ENCODE measurements around the gene FBXL17. TPM values are rescaled to one million over a fixed set of nuclear protein-coding genes. Genes with fewer than 3 reads are reported as not detected.

Gene FBXL17
- total and polyA plus RNA-seq, 5 donors from 2014 or later = 3.8 to 27.7 (median 6.4) TPM

- no peak overlapping the region for H3K4me3 ChIP-seq (ENCODE audit: low read depth, low read length)
- peaks cover 2% of the 10 kb centered on the region for H3K36me3 ChIP-seq (ENCODE audit: control insufficient read depth, insufficient read depth, low read length)
- no peak overlapping the region for H3K27ac ChIP-seq (ENCODE audit: insufficient read depth, low read length, poor library complexity, severe bottlenecking)
- peaks cover 3 to 14% (median 5%) of the 10 kb centered on the region in 4 donors for H3K4me1 Mint-ChIP-seq
- DNase-seq = no peak
- peaks cover 0 to 14% (median 0%) of the 10 kb centered on the region in 7 donors for H3K9me3 Mint-ChIP-seq
- no peak overlapping the region for H3K27ac Mint-ChIP-seq
- H3K27me3 Mint-ChIP-seq = no peaks in the 10 kb centered on the region
- H3K27me3 ChIP-seq (ENCODE audit: control insufficient read depth, insufficient read depth, low read length) = no peaks in the 10 kb centered on the region
- peaks cover 40% of the 10 kb centered on the region for H3K36me3 Mint-ChIP-seq
- H3K4me1 ChIP-seq (ENCODE audit: control insufficient read depth, insufficient read depth, low read length, poor library complexity, severe bottlenecking) = no peaks in the 10 kb centered on the region
- no peak for ATAC-seq (ENCODE audit: low read depth in 2 of 2)
- no peak overlapping the region for H3K4me3 Mint-ChIP-seq
- no peaks in the 10 kb centered on the region for H3K9me3 ChIP-seq (ENCODE audit: control insufficient read depth in 2 of 2, low read length in 2 of 2)
Observed at GRCh38 chr5:108326982-108327381, 54.9 kb downstream of the FBXL17 start.

- ATAC-seq (ENCODE audit: low read depth in 2 of 2) = no peak
- H3K36me3 Mint-ChIP-seq = peaks cover 34% of the 10 kb centered on the region
- no peaks in the 10 kb centered on the region for H3K27me3 ChIP-seq (ENCODE audit: control insufficient read depth, insufficient read depth, low read length)
Observed at GRCh38 chr5:108324886-108325285, 57.0 kb downstream of the FBXL17 start.

DNA sequence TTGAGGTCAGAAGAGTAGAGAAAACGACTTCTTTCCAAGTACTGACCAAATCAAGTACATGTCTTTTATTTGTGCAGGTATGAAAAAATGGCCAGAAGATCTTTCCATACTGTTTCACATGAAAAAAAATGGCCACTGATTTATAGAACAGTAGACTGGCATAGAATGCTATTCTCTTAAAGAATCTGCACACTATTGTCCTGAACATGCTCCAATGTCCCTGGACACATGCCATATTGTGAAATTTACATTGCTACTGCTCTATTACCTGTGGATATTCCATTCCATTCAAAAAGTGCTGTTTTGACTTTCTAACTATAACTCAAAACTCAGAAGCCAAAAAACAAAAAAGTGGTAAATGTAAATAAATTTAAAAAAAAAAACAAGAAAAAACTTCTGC, 60.6 kb downstream of the FBXL17 start:
- Mint-ChIP-seq H3K36me3 (peaks cover 26% of the 10 kb centered on the region), H3K4me3 (no peak overlapping the region), H3K27ac (no peak overlapping the region), H3K4me1 (peaks cover 4 to 13% (median 8%) of the 10 kb centered on the region in 4 donors), H3K27me3 (no peaks in the 10 kb centered on the region), H3K9me3 (peaks cover 0 to 7% (median 0%) of the 10 kb centered on the region in 7 donors)
- DNase-seq (no peak), ATAC-seq (ENCODE audit: low read depth in 2 of 2) (no peak)
- H3K27ac ChIP-seq (ENCODE audit: insufficient read depth, low read length, poor library complexity, severe bottlenecking) = no peak overlapping the region
- H3K9me3 ChIP-seq (ENCODE audit: control insufficient read depth in 2 of 2, low read length in 2 of 2) = no peaks in the 10 kb centered on the region
- no peaks in the 10 kb centered on the region for H3K27me3 ChIP-seq (ENCODE audit: control insufficient read depth, insufficient read depth, low read length)
- no peak overlapping the region for H3K4me3 ChIP-seq (ENCODE audit: low read depth, low read length)
- H3K36me3 ChIP-seq (ENCODE audit: control insufficient read depth, insufficient read depth, low read length) = no peaks in the 10 kb centered on the region
- no peaks in the 10 kb centered on the region for H3K4me1 ChIP-seq (ENCODE audit: control insufficient read depth, insufficient read depth, low read length, poor library complexity, severe bottlenecking)

More at GRCh38 chr5:108324886-108325285, 57.0 kb downstream of the FBXL17 start:
- peaks cover 5 to 17% (median 8%) of the 10 kb centered on the region in 4 donors for H3K4me1 Mint-ChIP-seq
- H3K27me3 Mint-ChIP-seq = no peaks in the 10 kb centered on the region
- peaks cover 0 to 14% (median 0%) of the 10 kb centered on the region in 7 donors for H3K9me3 Mint-ChIP-seq
- no peak for DNase-seq
- Histone ChIP-seq H3K36me3 (ENCODE audit: control insufficient read depth, insufficient read depth, low read length) (peaks cover 2% of the 10 kb centered on the region), H3K4me1 (ENCODE audit: control insufficient read depth, insufficient read depth, low read length, poor library complexity, severe bottlenecking) (no peaks in the 10 kb centered on the region), H3K27ac (ENCODE audit: insufficient read depth, low read length, poor library complexity, severe bottlenecking) (no peak overlapping the region), H3K9me3 (ENCODE audit: control insufficient read depth in 2 of 2, low read length in 2 of 2) (no peaks in the 10 kb centered on the region), H3K4me3 (ENCODE audit: low read depth, low read length) (no peak overlapping the region)
- H3K27ac Mint-ChIP-seq = no peak overlapping the region
- no peak overlapping the region for H3K4me3 Mint-ChIP-seq

- H3K4me1 ChIP-seq (ENCODE audit: control insufficient read depth, insufficient read depth, low read length, poor library complexity, severe bottlenecking) = no peaks in the 10 kb centered on the region
- H3K36me3 Mint-ChIP-seq = peaks cover 15% of the 10 kb centered on the region
- no peaks in the 10 kb centered on the region for H3K9me3 ChIP-seq (ENCODE audit: control insufficient read depth in 2 of 2, low read length in 2 of 2)
- H3K4me1 Mint-ChIP-seq = peaks cover 5 to 11% (median 6%) of the 10 kb centered on the region in 4 donors
- H3K9me3 Mint-ChIP-seq = no peaks in the 10 kb centered on the region
- no peak for ATAC-seq (ENCODE audit: low read depth in 2 of 2)
- DNase-seq = no peak
- no peaks in the 10 kb centered on the region for H3K27me3 Mint-ChIP-seq
- no peak overlapping the region for H3K27ac ChIP-seq (ENCODE audit: insufficient read depth, low read length, poor library complexity, severe bottlenecking)
- no peak overlapping the region for H3K27ac Mint-ChIP-seq
- no peak overlapping the region for H3K4me3 Mint-ChIP-seq
- H3K4me3 ChIP-seq (ENCODE audit: low read depth, low read length) = no peak overlapping the region
- no peaks in the 10 kb centered on the region for H3K27me3 ChIP-seq (ENCODE audit: control insufficient read depth, insufficient read depth, low read length)
- no peaks in the 10 kb centered on the region for H3K36me3 ChIP-seq (ENCODE audit: control insufficient read depth, insufficient read depth, low read length)
Observed at GRCh38 chr5:108320231-108320630, 61.7 kb downstream of the FBXL17 start.

DNA sequence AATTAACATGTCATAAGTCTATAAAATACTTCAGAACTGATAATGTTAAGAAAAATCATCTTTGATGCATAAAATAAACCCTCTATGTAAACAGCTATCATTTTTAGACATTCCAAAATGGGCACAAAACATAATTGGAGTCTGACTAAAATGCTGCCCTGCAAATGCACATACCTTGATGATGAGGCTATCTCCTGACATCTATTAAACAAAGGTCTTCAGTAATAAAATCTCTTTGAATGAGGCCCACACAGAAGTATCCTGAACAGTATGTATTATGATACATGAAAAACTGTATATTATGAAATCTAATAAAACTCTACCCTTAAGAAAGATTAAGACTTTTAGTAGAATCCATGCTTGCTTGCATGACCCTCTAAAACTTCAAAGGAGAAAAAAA, 66.1 kb downstream of the FBXL17 start:
- H3K4me1 Mint-ChIP-seq = peaks cover 16 to 24% (median 20%) of the 10 kb centered on the region in 4 donors
- no peak overlapping the region for H3K27ac Mint-ChIP-seq
- no peaks in the 10 kb centered on the region for H3K9me3 ChIP-seq (ENCODE audit: control insufficient read depth in 2 of 2, low read length in 2 of 2)
- H3K4me1 ChIP-seq (ENCODE audit: control insufficient read depth, insufficient read depth, low read length, poor library complexity, severe bottlenecking) = no peaks in the 10 kb centered on the region
- H3K27me3 ChIP-seq (ENCODE audit: control insufficient read depth, insufficient read depth, low read length) = no peaks in the 10 kb centered on the region
- no peak overlapping the region for H3K27ac ChIP-seq (ENCODE audit: insufficient read depth, low read length, poor library complexity, severe bottlenecking)
- no peak overlapping the region for H3K4me3 ChIP-seq (ENCODE audit: low read depth, low read length)
- no peaks in the 10 kb centered on the region for H3K27me3 Mint-ChIP-seq
- H3K36me3 Mint-ChIP-seq = peaks cover 4% of the 10 kb centered on the region
- DNase-seq = no peak
- no peak overlapping the region for H3K4me3 Mint-ChIP-seq
- no peak for ATAC-seq (ENCODE audit: low read depth in 2 of 2)
- no peaks in the 10 kb centered on the region for H3K9me3 Mint-ChIP-seq
- no peaks in the 10 kb centered on the region for H3K36me3 ChIP-seq (ENCODE audit: control insufficient read depth, insufficient read depth, low read length)

GRCh38 chr5:108312258-108312657, 69.6 kb downstream of the FBXL17 start:
- ATAC-seq (ENCODE audit: low read depth in 2 of 2) (no peak), DNase-seq (no peak)
- no peaks in the 10 kb centered on the region for H3K36me3 ChIP-seq (ENCODE audit: control insufficient read depth, insufficient read depth, low read length)
- Mint-ChIP-seq H3K36me3 (no peaks in the 10 kb centered on the region), H3K27ac (no peak overlapping the region), H3K9me3 (no peaks in the 10 kb centered on the region), H3K4me3 (no peak overlapping the region), H3K27me3 (no peaks in the 10 kb centered on the region), H3K4me1 (peaks cover 11 to 24% (median 20%) of the 10 kb centered on the region in 4 donors)
- no peaks in the 10 kb centered on the region for H3K9me3 ChIP-seq (ENCODE audit: control insufficient read depth in 2 of 2, low read length in 2 of 2)
- H3K27me3 ChIP-seq (ENCODE audit: control insufficient read depth, insufficient read depth, low read length) = no peaks in the 10 kb centered on the region
- no peaks in the 10 kb centered on the region for H3K4me1 ChIP-seq (ENCODE audit: control insufficient read depth, insufficient read depth, low read length, poor library complexity, severe bottlenecking)
- no peak overlapping the region for H3K27ac ChIP-seq (ENCODE audit: insufficient read depth, low read length, poor library complexity, severe bottlenecking)
- H3K4me3 ChIP-seq (ENCODE audit: low read depth, low read length) = no peak overlapping the region

DNA sequence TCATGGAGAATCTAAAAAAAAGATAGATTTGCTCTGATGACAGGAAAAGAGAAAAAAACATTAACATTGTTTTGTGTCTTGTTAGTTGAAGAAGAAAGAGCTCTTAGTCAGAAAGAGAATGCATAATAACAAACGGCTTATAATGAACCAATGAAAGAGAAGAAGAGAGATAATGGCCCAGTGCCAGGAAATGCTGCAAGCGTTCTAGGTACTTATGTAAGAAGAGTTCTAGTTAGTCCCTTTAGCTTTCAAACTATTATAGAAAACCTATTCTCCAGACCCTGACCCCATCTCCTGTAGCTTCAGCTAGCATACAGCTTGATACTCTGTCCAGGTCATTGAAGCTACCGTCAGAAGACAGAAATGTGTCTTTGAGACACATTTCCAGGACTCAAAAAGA, 70.2 kb downstream of the FBXL17 start:
- H3K27ac Mint-ChIP-seq = peak overlapping the region in 1 of 3 donors; percentile 73
- DNase-seq (peak in 2 of 3 donors; percentile 45 to 77), ATAC-seq (ENCODE audit: low read depth in 2 of 2) (peak; percentile 45 to 75)
- H3K4me3 Mint-ChIP-seq = no peak overlapping the region
- H3K36me3 Mint-ChIP-seq = no peaks in the 10 kb centered on the region
- peaks cover 11 to 24% (median 20%) of the 10 kb centered on the region in 4 donors for H3K4me1 Mint-ChIP-seq
- no peak overlapping the region for H3K4me3 ChIP-seq (ENCODE audit: low read depth, low read length)
- no peaks in the 10 kb centered on the region for H3K9me3 ChIP-seq (ENCODE audit: control insufficient read depth in 2 of 2, low read length in 2 of 2)
- no peaks in the 10 kb centered on the region for H3K27me3 ChIP-seq (ENCODE audit: control insufficient read depth, insufficient read depth, low read length)
- H3K27ac ChIP-seq (ENCODE audit: insufficient read depth, low read length, poor library complexity, severe bottlenecking) = no peak overlapping the region
- H3K4me1 ChIP-seq (ENCODE audit: control insufficient read depth, insufficient read depth, low read length, poor library complexity, severe bottlenecking) = no peaks in the 10 kb centered on the region
- H3K36me3 ChIP-seq (ENCODE audit: control insufficient read depth, insufficient read depth, low read length) = no peaks in the 10 kb centered on the region
- no peaks in the 10 kb centered on the region for H3K9me3 Mint-ChIP-seq
- H3K27me3 Mint-ChIP-seq = no peaks in the 10 kb centered on the region

GRCh38 chr5:108303611-108304010, 78.3 kb downstream of the FBXL17 start:
- no peaks in the 10 kb centered on the region for H3K36me3 ChIP-seq (ENCODE audit: control insufficient read depth, insufficient read depth, low read length)
- Mint-ChIP-seq H3K27me3 (no peaks in the 10 kb centered on the region), H3K36me3 (peaks cover 6% of the 10 kb centered on the region), H3K27ac (no peak overlapping the region), H3K4me3 (no peak overlapping the region), H3K4me1 (peaks cover 0 to 15% (median 5%) of the 10 kb centered on the region in 4 donors), H3K9me3 (no peaks in the 10 kb centered on the region)
- no peaks in the 10 kb centered on the region for H3K27me3 ChIP-seq (ENCODE audit: control insufficient read depth, insufficient read depth, low read length)
- DNase-seq (no peak), ATAC-seq (ENCODE audit: low read depth in 2 of 2) (no peak)
- H3K27ac ChIP-seq (ENCODE audit: insufficient read depth, low read length, poor library complexity, severe bottlenecking) = no peak overlapping the region
- no peaks in the 10 kb centered on the region for H3K9me3 ChIP-seq (ENCODE audit: control insufficient read depth in 2 of 2, low read length in 2 of 2)
- H3K4me1 ChIP-seq (ENCODE audit: control insufficient read depth, insufficient read depth, low read length, poor library complexity, severe bottlenecking) = no peaks in the 10 kb centered on the region
- no peak overlapping the region for H3K4me3 ChIP-seq (ENCODE audit: low read depth, low read length)

All from CD4-positive, CD25-positive, alpha-beta regulatory T cell (primary cell).